ENCODE data around the gene PET117.

- no peak for TF ChIP-seq CEBPB (IDR thresholded peaks at IDR 0.05)
- TF ChIP-seq TCF12 (IDR thresholded peaks at IDR 0.05; ENCODE audit: low read depth), result no peak
- no peak for TF ChIP-seq REST (IDR thresholded peaks at IDR 0.05; ENCODE audit: low read depth)
- TF ChIP-seq EP300 (IDR thresholded peaks at IDR 0.05; ENCODE audit: borderline replicate concordance), result no peak
- TF ChIP-seq NFIC (IDR thresholded peaks at IDR 0.05), result no peak
Measured at GRCh38 chr20:18154342-18154741, 16.7 kb downstream of the PET117 start.
